Mesenchymal stem cell (in vitro differentiated cells and primary cell): Measurements from ENCODE around the gene AMOT.

Experiments used
- DNase-seq: peaks from one replicate; pipeline ENCODE4 v3.0.0-alpha.2; 2013
- H2AFZ ChIP-seq: one replicate; pipeline ENCODE4 v1.6.1; 2013; ENCODE audit warnings: low read depth, mild to moderate bottlenecking, control low read depth, inconsistent platforms, low read length, moderate library complexity
- H2AK5ac ChIP-seq: 2 replicates; pipeline ENCODE4 v1.6.1; 2013; ENCODE audit warnings: low read length, moderate library complexity, mild to moderate bottlenecking, inconsistent platforms; ENCODE audit not compliant: severe bottlenecking
- H2BK120ac ChIP-seq: one replicate; pipeline ENCODE4 v1.6.1; 2013; ENCODE audit warnings: low read depth, mild to moderate bottlenecking, inconsistent platforms, low read length, moderate library complexity
- H2BK12ac ChIP-seq, 2 experiments: one replicate each; pipeline ENCODE4 v1.6.1; 2013; ENCODE audit warnings: inconsistent platforms in 2 of 2, low read length in 2 of 2, mild to moderate bottlenecking in 2 of 2, moderate library complexity in 2 of 2, control low read depth in 1 of 2
- H2BK15ac ChIP-seq: one replicate; pipeline ENCODE4 v1.6.1; 2013; ENCODE audit warnings: mild to moderate bottlenecking, low read depth, inconsistent platforms; ENCODE audit not compliant: poor library complexity, severe bottlenecking
- H2BK5ac ChIP-seq: 2 replicates; pipeline ENCODE4 v1.6.1; 2013; ENCODE audit warnings: low read depth, mild to moderate bottlenecking, low read length, control low read depth, inconsistent platforms; ENCODE audit not compliant: poor library complexity, severe bottlenecking
- H3K14ac ChIP-seq, 2 experiments: one replicate each; pipeline ENCODE4 v1.6.1; 2013; ENCODE audit warnings: inconsistent platforms in 2 of 2, low read length in 2 of 2, control low read depth in 1 of 2, mild to moderate bottlenecking in 1 of 2, moderate library complexity in 1 of 2
- H3K18ac ChIP-seq, 2 experiments: one replicate each; pipeline ENCODE4 v1.6.1; 2013; ENCODE audit warnings: inconsistent platforms in 2 of 2, low read length in 2 of 2, control low read depth in 1 of 2, low read depth in 1 of 2, mild to moderate bottlenecking in 1 of 2
- H3K23ac ChIP-seq, 2 experiments: one replicate each; pipeline ENCODE4 v1.6.1; 2013; ENCODE audit warnings: inconsistent platforms in 2 of 2, low read length in 2 of 2, mild to moderate bottlenecking in 2 of 2, moderate library complexity in 2 of 2, control low read depth in 1 of 2
- H3K27ac ChIP-seq: 2 replicates; pipeline ENCODE4 v1.5.1; 2013; ENCODE audit warnings: mild to moderate bottlenecking, moderate library complexity, low read length, control low read depth, inconsistent platforms; ENCODE audit not compliant: poor library complexity, severe bottlenecking
- H3K27me3 ChIP-seq, 2 experiments: 2 replicates each; pipeline versions ENCODE4 v1.6.1 to v1.7.0; 2013; ENCODE audit warnings: low read length in 2 of 2, mild to moderate bottlenecking in 2 of 2, moderate library complexity in 2 of 2, control low read depth in 1 of 2, inconsistent platforms in 1 of 2; ENCODE audit not compliant: control insufficient read depth in 1 of 2, insufficient read depth in 1 of 2
- H3K36me3 ChIP-seq, 2 experiments: 2 replicates each; pipeline versions ENCODE4 v1.6.1 to v1.7.0; 2013; ENCODE audit warnings: low read length in 2 of 2, control low read depth in 1 of 2, inconsistent platforms in 1 of 2, low read depth in 1 of 2, mild to moderate bottlenecking in 1 of 2; ENCODE audit not compliant: insufficient read depth in 2 of 2, control insufficient read depth in 1 of 2
- H3K4ac ChIP-seq, 2 experiments: one replicate each; pipeline ENCODE4 v1.6.1; 2013; ENCODE audit warnings: inconsistent platforms in 2 of 2, low read length in 2 of 2, mild to moderate bottlenecking in 2 of 2, moderate library complexity in 2 of 2, control low read depth in 1 of 2, low read depth in 1 of 2
- H3K4me1 ChIP-seq: 2 replicates; pipeline ENCODE4 v1.6.1; 2013; ENCODE audit warnings: low read depth, low read length, control low read depth; ENCODE audit not compliant: control insufficient read depth, insufficient read depth
- H3K4me2 ChIP-seq: 2 replicates; pipeline ENCODE4 v1.6.1; 2013; ENCODE audit warnings: low read length, mild to moderate bottlenecking, inconsistent platforms; ENCODE audit not compliant: poor library complexity, severe bottlenecking
- H3K4me3 ChIP-seq, 2 experiments: 2 replicates each; pipeline versions ENCODE4 v1.5.1 to v1.7.0; 2013; ENCODE audit warnings: low read length in 2 of 2, mild to moderate bottlenecking in 2 of 2, control low read depth in 1 of 2, low read depth in 1 of 2; ENCODE audit not compliant: insufficient read depth in 1 of 2
- H3K79me1 ChIP-seq: replicated peaks from 2 replicates; pipeline ENCODE4 v1.6.1; 2013; ENCODE audit warnings: mild to moderate bottlenecking, control low read depth, low read length, inconsistent platforms; ENCODE audit not compliant: poor library complexity, severe bottlenecking
- H3K9ac ChIP-seq: 2 replicates; pipeline ENCODE4 v1.7.0; 2013; ENCODE audit warnings: mild to moderate bottlenecking, low read length, moderate library complexity
- H3K9me3 ChIP-seq: 2 replicates; pipeline ENCODE4 v1.7.0; 2013; ENCODE audit warnings: mild to moderate bottlenecking, low read length; ENCODE audit not compliant: control insufficient read depth
- H4K8ac ChIP-seq: one replicate; pipeline ENCODE4 v1.6.1; 2013; ENCODE audit warnings: inconsistent platforms, mild to moderate bottlenecking, low read length, moderate library complexity
- H4K91ac ChIP-seq: one replicate; pipeline ENCODE4 v1.6.1; 2013; ENCODE audit warnings: mild to moderate bottlenecking, low read length, inconsistent platforms
- WGBS: methylation state at CpG from one replicate; pipeline ENCODE4 v1.1.7; 2013; ENCODE audit warnings: mixed read lengths; 5-methylcytosine and 5-hydroxymethylcytosine counted together

Gene AMOT

DNA sequence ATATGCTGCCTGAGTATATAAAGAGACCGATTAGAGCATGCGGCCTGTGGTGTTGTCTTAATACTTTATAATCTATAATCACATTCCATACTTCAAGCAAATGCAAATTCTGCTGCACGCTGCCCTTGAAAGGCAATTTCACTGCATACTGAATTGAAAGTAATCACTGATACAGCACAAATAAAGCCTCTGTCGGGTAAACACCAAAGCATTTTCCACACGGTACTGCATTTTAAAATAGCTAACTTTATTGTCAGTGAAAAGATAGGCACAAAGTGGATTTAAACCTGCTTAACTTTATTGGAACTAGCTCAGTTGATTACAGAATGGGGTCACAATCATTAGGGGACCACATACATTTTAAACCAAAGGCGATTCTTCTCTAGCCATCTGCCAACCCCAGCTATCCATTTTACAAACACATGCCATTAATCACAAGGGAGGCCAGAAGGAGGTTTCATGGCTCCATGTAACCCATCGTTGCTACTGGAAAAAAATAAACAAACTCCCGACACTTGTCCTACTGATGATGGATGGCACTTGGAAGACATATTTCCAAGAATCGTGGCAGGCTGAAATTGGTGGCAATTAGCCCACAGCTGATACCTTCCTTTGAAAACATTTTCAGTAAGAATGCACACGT, 65.9 kb downstream of the AMOT start:
- Histone ChIP-seq H3K27ac (no peak overlapping the region), H2AK5ac (no peak overlapping the region), H3K18ac (no peak overlapping the region), H3K27me3 (peaks cover 0 to 28% of the 10 kb centered on the region in 2 experiments), H4K91ac (no peak overlapping the region), H3K14ac (no peak overlapping the region), H2BK120ac (no peak overlapping the region), H3K9ac (no peak overlapping the region), H3K36me3 (peaks cover 9 to 11% of the 10 kb centered on the region in 2 experiments), H3K9me3 (no peaks in the 10 kb centered on the region), H2AFZ (no peak overlapping the region), H2BK15ac (no peak overlapping the region), H3K4ac (no peak overlapping the region), H2BK5ac (no peak overlapping the region), H3K4me3 (no peak overlapping the region), H3K4me1 (no peaks in the 10 kb centered on the region), H2BK12ac (no peak overlapping the region), H3K79me1 (no peaks in the 10 kb centered on the region), H4K8ac (no peak overlapping the region), H3K4me2 (no peak overlapping the region), H3K23ac (no peak overlapping the region)
- WGBS = 94% methylated on average over 2 of the region's 10 CpGs
- DNase-seq = peak; percentile 0

DNA sequence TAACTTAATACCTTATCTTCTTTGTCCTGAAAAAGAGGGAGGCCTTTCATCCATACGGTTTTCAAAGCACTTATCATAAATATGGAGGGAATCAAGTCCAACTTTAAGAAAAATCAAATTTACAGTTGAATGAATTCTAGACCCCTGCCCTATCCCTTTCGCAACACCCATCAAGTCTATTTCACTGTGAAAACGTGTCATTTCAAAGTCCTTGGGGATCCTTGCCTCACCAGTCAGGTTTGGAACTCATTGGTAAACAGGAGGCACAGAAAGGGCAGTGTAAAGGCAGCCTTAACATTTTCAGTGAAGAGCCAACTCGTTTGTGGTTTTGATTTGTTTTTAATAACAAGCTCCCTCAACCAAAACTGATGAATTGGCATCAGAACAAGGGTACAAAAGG, 66.5 kb downstream of the AMOT start:
- Histone ChIP-seq H4K8ac (no peak overlapping the region), H3K79me1 (no peaks in the 10 kb centered on the region), H2BK120ac (no peak overlapping the region), H3K27ac (no peak overlapping the region), H2AK5ac (no peak overlapping the region), H3K27me3 (peaks cover 0 to 28% of the 10 kb centered on the region in 2 experiments), H3K4ac (no peak overlapping the region), H4K91ac (no peak overlapping the region), H3K36me3 (peaks cover 7 to 9% of the 10 kb centered on the region in 2 experiments), H3K4me2 (no peak overlapping the region), H3K23ac (no peak overlapping the region), H3K9ac (no peak overlapping the region), H3K14ac (no peak overlapping the region), H2AFZ (no peak overlapping the region), H2BK12ac (no peak overlapping the region), H3K9me3 (no peaks in the 10 kb centered on the region), H3K4me1 (no peaks in the 10 kb centered on the region), H3K4me3 (no peak overlapping the region), H2BK15ac (no peak overlapping the region), H2BK5ac (no peak overlapping the region), H3K18ac (no peak overlapping the region)
- 100% methylated on average over 3 of the region's 4 CpGs for WGBS
- DNase-seq = no peak

DNA sequence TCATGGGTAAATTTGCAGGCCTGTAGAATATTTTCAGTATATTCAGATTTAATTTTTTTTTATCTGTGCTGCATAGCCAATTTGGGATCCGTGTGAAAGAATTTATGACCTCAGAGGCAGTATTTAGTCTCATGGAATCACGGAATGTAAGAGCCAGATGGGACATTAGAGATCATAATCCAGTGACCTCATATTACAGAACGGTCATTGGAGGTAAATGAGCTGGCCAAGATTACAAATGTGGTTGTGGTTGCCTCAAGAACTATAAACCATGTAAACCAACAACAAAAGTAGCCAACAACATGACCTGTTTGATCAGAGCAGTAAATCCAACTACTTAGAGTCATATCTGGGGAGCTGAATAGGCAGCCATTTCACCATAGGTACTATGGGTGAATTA, 71.6 kb downstream of the AMOT start:
- H2BK12ac ChIP-seq = no peak overlapping the region
- no peaks in the 10 kb centered on the region for H3K9me3 ChIP-seq
- H4K91ac ChIP-seq = no peak overlapping the region
- no peaks in the 10 kb centered on the region for H3K4me1 ChIP-seq
- H2BK120ac ChIP-seq = no peak overlapping the region
- H3K4ac ChIP-seq = no peak overlapping the region
- H3K27me3 ChIP-seq = peaks cover 0 to 27% of the 10 kb centered on the region in 2 experiments
- peak; percentile 37 for DNase-seq
- H2BK15ac ChIP-seq = no peak overlapping the region
- no peak overlapping the region for H2AFZ ChIP-seq
- H2AK5ac ChIP-seq = no peak overlapping the region
- H3K23ac ChIP-seq = no peak overlapping the region
- WGBS = 87% methylated on average over 2 of the region's 3 CpGs
- H3K14ac ChIP-seq = no peak overlapping the region
- no peaks in the 10 kb centered on the region for H3K36me3 ChIP-seq
- H3K4me3 ChIP-seq = no peak overlapping the region
- no peak overlapping the region for H3K4me2 ChIP-seq
- H3K18ac ChIP-seq = no peak overlapping the region
- no peak overlapping the region for H3K27ac ChIP-seq
- no peak overlapping the region for H2BK5ac ChIP-seq
- H3K79me1 ChIP-seq = no peaks in the 10 kb centered on the region
- no peak overlapping the region for H4K8ac ChIP-seq
- H3K9ac ChIP-seq = no peak overlapping the region

DNA sequence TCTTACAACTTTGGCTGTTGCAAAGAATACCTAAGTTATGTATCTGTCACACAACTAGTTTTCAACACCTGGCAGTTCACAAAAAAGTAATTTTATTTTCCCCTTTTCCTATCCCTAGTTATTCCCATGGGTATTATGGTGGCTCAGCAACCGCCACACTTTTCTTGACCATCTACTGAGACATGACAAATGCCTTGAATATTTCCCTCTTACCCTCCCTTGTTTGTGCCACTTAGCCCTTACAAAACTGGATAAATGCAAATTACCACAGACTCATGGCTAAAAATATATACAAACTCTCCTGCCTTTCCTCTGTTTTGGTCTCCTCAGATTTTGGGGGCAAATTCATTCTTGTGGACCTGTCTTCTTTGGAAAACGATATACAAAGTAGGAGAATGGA, 72.1 kb downstream of the AMOT start:
- no peaks in the 10 kb centered on the region for H3K4me1 ChIP-seq
- 89% methylated on average over 1 of the region's 2 CpGs for WGBS
- H4K8ac ChIP-seq = no peak overlapping the region
- H3K14ac ChIP-seq = no peak overlapping the region
- no peak overlapping the region for H2BK5ac ChIP-seq
- H3K27ac ChIP-seq = no peak overlapping the region
- H2BK15ac ChIP-seq = no peak overlapping the region
- no peak overlapping the region for H3K18ac ChIP-seq
- H2AFZ ChIP-seq = no peak overlapping the region
- H3K23ac ChIP-seq = no peak overlapping the region
- H3K9ac ChIP-seq = no peak overlapping the region
- H3K4ac ChIP-seq = no peak overlapping the region
- peaks cover 0 to 27% of the 10 kb centered on the region in 2 experiments for H3K27me3 ChIP-seq
- H4K91ac ChIP-seq = no peak overlapping the region
- no peak overlapping the region for H2BK12ac ChIP-seq
- no peak overlapping the region for H2BK120ac ChIP-seq
- no peak overlapping the region for H2AK5ac ChIP-seq
- no peaks in the 10 kb centered on the region for H3K9me3 ChIP-seq
- no peaks in the 10 kb centered on the region for H3K79me1 ChIP-seq
- H3K36me3 ChIP-seq = no peaks in the 10 kb centered on the region
- H3K4me3 ChIP-seq = no peak overlapping the region
- no peak overlapping the region for H3K4me2 ChIP-seq
- DNase-seq = peak; percentile 1
